ENCODE results near the gene TMEM144.

TMEM144 gene

GRCh38 chr4:158170691-158171561, 39.4 kb upstream of the TMEM144 start:
- Histone ChIP-seq H3K9me3 (ENCODE audit: control insufficient read depth, insufficient read depth, low read depth, low read length) (no peaks in the 10 kb centered on the region), H3K27ac (ENCODE audit: extremely low read depth, low read depth, low read length) (no peak overlapping the region), H3K4me3 (ENCODE audit: low read depth, low read length) (no peak overlapping the region), H3K4me1 (ENCODE audit: control insufficient read depth, insufficient read depth, low read length) (no peaks in the 10 kb centered on the region), H3K36me3 (ENCODE audit: control insufficient read depth in 2 of 2, insufficient read depth in 1 of 2, low read length in 2 of 2) (no peaks in the 10 kb centered on the region)
- TF ChIP-seq SCRT2 (tag by site-specific recombination; IDR thresholded peaks at IDR 0.05) (no peak), ZNF843 (tag by site-specific recombination; IDR thresholded peaks at IDR 0.05) (no peak), ZNF621 (tag by site-specific recombination; IDR thresholded peaks at IDR 0.05) (no peak), ZBTB20 (tag by site-specific recombination; IDR thresholded peaks at IDR 0.05) (no peak), ZNF19 (tag by site-specific recombination; IDR thresholded peaks at IDR 0.05; ENCODE audit: low read depth) (no peak), ZNF830 (tag by site-specific recombination; IDR thresholded peaks at IDR 0.05; ENCODE audit: low read depth) (no peak), BCL11B (tag by site-specific recombination; IDR thresholded peaks at IDR 0.05; ENCODE audit: low read depth) (no peak), ZNF777 (tag by site-specific recombination; IDR thresholded peaks at IDR 0.05; ENCODE audit: borderline replicate concordance) (no peak), ZNF585B (tag by site-specific recombination; IDR thresholded peaks at IDR 0.05) (no peak), KLF7 (tag by site-specific recombination; IDR thresholded peaks at IDR 0.05; ENCODE audit: borderline replicate concordance) (no peak), ZNF658 (tag by site-specific recombination; IDR thresholded peaks at IDR 0.05) (no peak), ZNF26 (tag by site-specific recombination; IDR thresholded peaks at IDR 0.05) (no peak)
- CTCF ChIA-PET: interaction anchor here (0.5 to 2.1 kb wide), 5 partner anchors 8 to 186 kb away, joined by 3 to 6 read pairs (median 4); no protein-coding TSS in a partner anchor
- POLR2A ChIA-PET: no interaction called here

- peak; percentile 74 for TF ChIP-seq ZNF654 (tag by site-specific recombination; IDR thresholded peaks at IDR 0.05; ENCODE audit: low read depth)
- no peak for TF ChIP-seq ZNF175 (tag by site-specific recombination; IDR thresholded peaks at IDR 0.05)
- H3K4me3 ChIP-seq (ENCODE audit: low read depth, low read length): no peak within 1 kb of the TSS
Measured at GRCh38 chr4:158172261-158173258, 37.7 kb upstream of the TMEM144 start, which contains the start of gene GASK1B. GASK1B (minus strand) TSS chr4:158173025; CDS start chr4:158171375, 1,650 bp downstream.

GRCh38 chr4:158176108-158176507, 34.2 kb upstream of the TMEM144 start:
- Histone ChIP-seq H3K27ac (ENCODE audit: extremely low read depth, low read depth, low read length) (no peak overlapping the region), H3K4me1 (ENCODE audit: control insufficient read depth, insufficient read depth, low read length) (no peaks in the 10 kb centered on the region), H3K4me3 (ENCODE audit: low read depth, low read length) (no peak overlapping the region), H3K36me3 (ENCODE audit: control insufficient read depth in 2 of 2, insufficient read depth in 1 of 2, low read length in 2 of 2) (no peaks in the 10 kb centered on the region), H3K9me3 (ENCODE audit: control insufficient read depth, insufficient read depth, low read depth, low read length) (no peaks in the 10 kb centered on the region)
- ChIA-PET POLR2A (no interaction called here), CTCF (interaction anchor here (1.7 kb wide), 1 partner anchor 80 kb away, joined by 4 read pairs; no protein-coding TSS in a partner anchor)
- TF ChIP-seq ZFP41 (tag by site-specific recombination; IDR thresholded peaks at IDR 0.05; ENCODE audit: borderline replicate concordance): no peak
- no peak for TF ChIP-seq ZEB2 (tag by site-specific recombination; IDR thresholded peaks at IDR 0.05)
- TF ChIP-seq ZNF560 (tag by site-specific recombination; IDR thresholded peaks at IDR 0.05; ENCODE audit: borderline replicate concordance): no peak
- TF ChIP-seq ZNF37A (tag by site-specific recombination; IDR thresholded peaks at IDR 0.05): no peak
- TF ChIP-seq ZNF133 (tag by site-specific recombination; IDR thresholded peaks at IDR 0.05): no peak
- TF ChIP-seq ZNF148 (tag by site-specific recombination; IDR thresholded peaks at IDR 0.05; ENCODE audit: borderline replicate concordance): no peak
- no peak for TF ChIP-seq ZNF112 (tag by site-specific recombination; IDR thresholded peaks at IDR 0.05)
- TF ChIP-seq ZNF529 (tag by site-specific recombination; IDR thresholded peaks at IDR 0.05; ENCODE audit: insufficient replicate concordance): no peak
- TF ChIP-seq ZNF398 (tag by site-specific recombination; IDR thresholded peaks at IDR 0.05): no peak
- TF ChIP-seq ZNF324 (tag by site-specific recombination; IDR thresholded peaks at IDR 0.05): no peak

More at GRCh38 chr4:158172261-158173258, 37.7 kb upstream of the TMEM144 start, which contains the start of gene GASK1B:
- Histone ChIP-seq H3K36me3 (ENCODE audit: control insufficient read depth in 2 of 2, insufficient read depth in 1 of 2, low read length in 2 of 2) (no peaks in the 10 kb centered on the region), H3K4me1 (ENCODE audit: control insufficient read depth, insufficient read depth, low read length) (no peaks in the 10 kb centered on the region), H3K27ac (ENCODE audit: extremely low read depth, low read depth, low read length) (no peak within 1 kb of the TSS), H3K9me3 (ENCODE audit: control insufficient read depth, insufficient read depth, low read depth, low read length) (no peaks in the 10 kb centered on the region)
- ChIA-PET CTCF (interaction anchor here (0.6 to 1.5 kb wide), 23 partner anchors 9 to 1209 kb away, joined by 3 to 9 read pairs (median 4); no protein-coding TSS in a partner anchor), POLR2A (no interaction called here)
